GM18502 (cell line): Measurements from ENCODE around the gene REEP3.
"Not testable (repeated sequence)": the region's sequence is repeated elsewhere in the genome, so short reads cannot be mapped to it uniquely, and the experiment has no call there.

Experiments used
- ATAC-seq: cut with Tn5 transposase; IDR thresholded peaks from one replicate; pipeline ENCODE4 v1.9.1; 2021; ENCODE audit warnings: mild to moderate bottlenecking; ENCODE audit not compliant: unreplicated experiment, poor library complexity

REEP3 gene

GRCh38 chr10:63651864-63652263 is 130.7 kb downstream of the REEP3 start:
- no peak for ATAC-seq

- no peak for ATAC-seq
Observed at GRCh38 chr10:63653747-63654146, 132.5 kb downstream of the REEP3 start.

- no peak for ATAC-seq
Observed at GRCh38 chr10:63657761-63658160, 136.6 kb downstream of the REEP3 start.

GRCh38 chr10:63660941-63661340 is 139.7 kb downstream of the REEP3 start:
- not testable (repeated sequence) for ATAC-seq

- no peak for ATAC-seq
Observed at GRCh38 chr10:63661347-63661746, 140.1 kb downstream of the REEP3 start.

- no peak for ATAC-seq
Observed at GRCh38 chr10:63664341-63664885, 143.2 kb downstream of the REEP3 start.

- not testable (repeated sequence) for ATAC-seq
Observed at GRCh38 chr10:63665006-63665580, 143.9 kb downstream of the REEP3 start.

GRCh38 chr10:63665670-63666134 is 144.5 kb downstream of the REEP3 start:
- ATAC-seq = no peak

- peak; percentile 90 for ATAC-seq
Observed at GRCh38 chr10:63666836-63667383, 145.7 kb downstream of the REEP3 start.

- no peak for ATAC-seq
Observed at GRCh38 chr10:63667596-63668480, 146.6 kb downstream of the REEP3 start.

- peak; percentile 64 for ATAC-seq
Observed at GRCh38 chr10:63670291-63670898, 149.2 kb downstream of the REEP3 start.

GRCh38 chr10:63671317-63671937 is 150.2 kb downstream of the REEP3 start:
- no peak for ATAC-seq

- no peak for ATAC-seq
Observed at GRCh38 chr10:63672491-63672890, 151.3 kb downstream of the REEP3 start.

- ATAC-seq = no peak
Observed at GRCh38 chr10:63673246-63673645, 152.0 kb downstream of the REEP3 start.

GRCh38 chr10:63673846-63674245 is 152.6 kb downstream of the REEP3 start:
- no peak for ATAC-seq
